ENCODE measurements around the gene RNF212B. TPM values are rescaled to one million over a fixed set of nuclear protein-coding genes. Genes with fewer than 3 reads are reported as not detected.

Gene RNF212B
- total and polyA plus RNA-seq, 9 donors, result 0.52 TPM; not detected in 8

DNA sequence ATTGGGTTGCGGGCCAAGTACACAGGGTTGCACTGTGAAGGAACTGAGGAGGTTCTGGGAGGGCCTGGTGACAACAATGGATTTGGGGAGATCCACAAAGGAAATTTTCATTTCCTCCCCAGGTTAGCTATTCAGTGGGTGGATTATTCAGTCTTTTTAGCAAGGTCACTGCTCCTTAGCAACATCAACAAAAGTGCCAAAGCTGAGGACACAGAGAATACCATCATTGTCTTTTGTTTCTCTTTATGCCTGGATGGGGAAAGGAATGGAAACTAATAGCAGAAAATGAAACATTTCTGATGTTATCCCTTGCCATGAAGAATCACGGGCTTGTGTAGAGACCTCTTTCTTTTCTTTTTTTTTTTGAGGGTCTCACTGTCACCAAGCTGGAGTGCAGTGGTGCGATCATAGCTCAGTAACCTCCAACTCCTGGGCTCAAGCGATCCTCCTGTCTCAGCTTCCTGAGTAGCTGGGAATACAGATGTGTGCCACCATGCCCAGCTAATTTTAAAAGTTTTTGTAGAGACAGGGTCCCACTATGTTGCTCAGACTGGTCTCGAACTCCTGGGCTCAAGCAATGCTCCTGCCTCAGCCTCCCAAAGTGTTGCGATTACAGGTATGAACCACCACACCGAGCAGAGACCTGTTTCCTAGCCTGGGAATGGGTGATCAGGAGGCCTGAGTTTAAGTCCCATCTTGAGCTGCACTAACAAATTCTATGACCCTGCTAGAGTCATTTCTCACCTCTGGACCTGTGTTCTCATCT is 58.5 kb downstream of the RNF212B start:
- 90% methylated on average over 4 of the region's 7 CpGs for WGBS (ENCODE audit: insufficient coverage)
- Histone ChIP-seq H3K4me1 (ENCODE audit: control insufficient read depth, insufficient read depth, low read length) (peaks cover 16% of the 10 kb centered on the region), H3K9me3 (replicated peaks; ENCODE audit: control insufficient read depth, low read depth, low read length) (no peaks in the 10 kb centered on the region), H3K36me3 (ENCODE audit: control insufficient read depth, insufficient read depth, low read length) (peaks cover 25% of the 10 kb centered on the region), H3K27ac (ENCODE audit: low read length) (no peak overlapping the region), H3K4me3 (ENCODE audit: low read length) (no peak overlapping the region), H3K27me3 (ENCODE audit: control insufficient read depth, insufficient read depth, low read length) (peaks cover 9% of the 10 kb centered on the region)
- no peak for DNase-seq

GRCh38 chr14:23297096-23297495 is 59.4 kb downstream of the RNF212B start:
- DNase-seq, result no peak
- peaks cover 16% of the 10 kb centered on the region for H3K4me1 ChIP-seq (ENCODE audit: control insufficient read depth, insufficient read depth, low read length)
- WGBS (ENCODE audit: insufficient coverage), result 80% methylated on average over 7 of the region's 7 CpGs
- H3K27me3 ChIP-seq (ENCODE audit: control insufficient read depth, insufficient read depth, low read length), result peaks cover 9% of the 10 kb centered on the region
- H3K27ac ChIP-seq (ENCODE audit: low read length), result no peak overlapping the region
- H3K9me3 ChIP-seq (replicated peaks; ENCODE audit: control insufficient read depth, low read depth, low read length), result no peaks in the 10 kb centered on the region
- no peak overlapping the region for H3K4me3 ChIP-seq (ENCODE audit: low read length)
- H3K36me3 ChIP-seq (ENCODE audit: control insufficient read depth, insufficient read depth, low read length), result peaks cover 25% of the 10 kb centered on the region

DNA sequence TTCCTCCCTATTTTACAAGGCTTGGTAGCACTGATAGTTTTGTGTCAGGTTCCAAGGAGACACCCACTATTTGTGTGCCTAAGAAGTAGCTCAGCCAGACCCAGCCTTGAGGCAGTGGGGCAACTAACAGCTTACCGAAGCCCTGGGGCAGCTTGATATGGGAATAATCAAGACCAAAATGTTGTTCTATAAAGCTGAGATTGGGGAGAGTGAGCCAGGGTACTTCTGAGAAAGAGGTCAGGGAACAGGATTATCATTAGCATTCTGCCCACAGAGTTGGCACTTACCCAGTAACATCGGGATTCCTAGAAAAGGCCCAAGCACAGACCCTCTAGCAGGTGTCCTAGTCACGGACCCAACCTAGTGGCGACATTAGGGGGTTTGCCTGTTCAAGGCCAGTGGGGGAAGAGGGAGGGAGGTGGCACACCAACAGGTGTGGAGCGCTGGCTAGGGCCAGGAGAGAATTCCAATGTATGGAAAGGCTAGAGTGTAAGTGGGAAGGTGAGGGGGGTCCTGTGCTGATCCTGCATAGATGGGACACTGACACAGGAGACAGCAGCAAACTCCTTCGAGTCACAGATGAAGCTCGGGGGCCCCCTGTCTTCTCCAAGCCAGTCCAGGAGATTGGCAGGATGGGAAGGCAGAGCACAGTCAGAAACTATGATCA is 60.0 kb downstream of the RNF212B start:
- peaks cover 18% of the 10 kb centered on the region for H3K4me1 ChIP-seq (ENCODE audit: control insufficient read depth, insufficient read depth, low read length)
- WGBS (ENCODE audit: insufficient coverage), result 88% methylated on average over 5 of the region's 7 CpGs
- H3K9me3 ChIP-seq (replicated peaks; ENCODE audit: control insufficient read depth, low read depth, low read length), result no peaks in the 10 kb centered on the region
- H3K36me3 ChIP-seq (ENCODE audit: control insufficient read depth, insufficient read depth, low read length), result peaks cover 25% of the 10 kb centered on the region
- no peak overlapping the region for H3K27ac ChIP-seq (ENCODE audit: low read length)
- no peak for DNase-seq
- H3K27me3 ChIP-seq (ENCODE audit: control insufficient read depth, insufficient read depth, low read length), result peaks cover 6% of the 10 kb centered on the region
- no peak overlapping the region for H3K4me3 ChIP-seq (ENCODE audit: low read length)

DNA sequence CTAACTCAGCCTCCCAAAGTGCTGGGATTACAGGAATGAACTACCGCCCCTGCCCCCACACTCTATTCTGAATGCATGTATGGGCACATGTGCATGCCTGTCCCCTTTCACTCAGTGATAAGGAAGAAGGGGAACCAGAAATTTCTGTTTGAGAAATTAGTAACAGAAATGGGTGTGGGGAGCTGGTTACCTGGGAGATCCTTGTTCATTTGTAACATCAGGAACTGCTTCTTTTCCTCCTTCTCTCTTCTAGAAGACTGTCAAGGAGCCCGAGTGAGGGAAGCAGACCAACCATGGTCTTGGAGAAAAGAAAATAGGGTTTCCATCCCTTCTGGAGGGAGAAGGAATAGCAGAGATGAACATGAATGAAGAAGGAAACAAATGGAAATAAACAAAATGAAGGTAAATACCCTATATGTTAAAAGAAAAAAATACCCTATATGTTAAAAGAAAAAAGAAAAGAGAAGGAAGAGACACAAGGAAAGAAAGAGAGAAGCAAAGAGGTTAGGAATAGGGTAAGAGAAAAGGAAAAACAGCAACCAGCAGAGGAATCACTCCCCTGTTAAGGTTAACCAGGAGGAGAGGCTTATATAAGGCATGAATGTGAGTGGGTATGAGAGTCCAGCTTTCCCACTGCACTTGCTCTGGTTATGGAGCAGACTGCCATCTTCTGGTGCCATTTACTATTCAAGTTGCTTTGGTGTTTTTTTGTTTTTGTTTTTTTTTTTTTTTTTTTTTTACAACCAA is 61.6 kb downstream of the RNF212B start:
- peak; percentile 52 for DNase-seq
- H3K27ac ChIP-seq (ENCODE audit: low read length), result no peak overlapping the region
- H3K4me3 ChIP-seq (ENCODE audit: low read length), result no peak overlapping the region
- H3K4me1 ChIP-seq (ENCODE audit: control insufficient read depth, insufficient read depth, low read length), result peaks cover 24% of the 10 kb centered on the region
- H3K36me3 ChIP-seq (ENCODE audit: control insufficient read depth, insufficient read depth, low read length), result peaks cover 25% of the 10 kb centered on the region
- H3K27me3 ChIP-seq (ENCODE audit: control insufficient read depth, insufficient read depth, low read length), result no peaks in the 10 kb centered on the region
- no CpG with 5 or more reads among the region's 2 CpGs for WGBS (ENCODE audit: insufficient coverage)
- no peaks in the 10 kb centered on the region for H3K9me3 ChIP-seq (replicated peaks; ENCODE audit: control insufficient read depth, low read depth, low read length)

DNA sequence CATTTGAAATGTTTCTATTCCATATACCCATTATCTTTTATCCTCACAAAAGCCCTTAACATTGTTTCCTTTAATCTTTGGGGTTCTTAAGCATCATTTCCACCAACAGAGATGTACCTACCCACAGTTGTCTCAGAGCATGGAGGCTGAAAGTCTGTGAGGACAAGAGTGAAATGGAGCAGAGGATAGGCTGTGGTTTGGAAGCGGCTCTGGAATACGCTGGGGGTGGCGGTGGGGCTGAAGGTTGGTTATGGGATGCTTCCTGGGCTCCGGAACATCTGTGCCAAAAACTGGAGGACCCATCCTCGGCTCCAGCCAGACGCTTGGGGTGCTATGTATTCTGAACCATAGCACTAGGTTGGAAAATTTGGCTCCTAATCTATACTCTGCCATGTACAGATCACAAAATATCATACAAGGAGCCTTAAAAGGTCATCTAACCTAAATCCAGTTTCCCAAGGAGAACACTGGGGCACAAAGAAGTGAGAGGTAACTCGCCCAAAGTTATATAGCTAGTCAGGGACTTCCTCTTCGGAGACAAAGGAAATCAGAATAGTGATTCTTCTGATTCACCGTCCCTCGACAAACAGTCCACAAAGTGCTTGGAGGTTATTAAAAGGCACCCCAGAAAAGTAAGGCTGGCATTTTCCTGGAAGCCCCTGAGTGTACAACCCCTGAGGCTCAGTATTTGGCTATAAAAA is 62.4 kb downstream of the RNF212B start:
- Histone ChIP-seq H3K4me1 (ENCODE audit: control insufficient read depth, insufficient read depth, low read length) (peaks cover 19% of the 10 kb centered on the region), H3K36me3 (ENCODE audit: control insufficient read depth, insufficient read depth, low read length) (peaks cover 25% of the 10 kb centered on the region), H3K9me3 (replicated peaks; ENCODE audit: control insufficient read depth, low read depth, low read length) (no peaks in the 10 kb centered on the region), H3K27me3 (ENCODE audit: control insufficient read depth, insufficient read depth, low read length) (no peaks in the 10 kb centered on the region), H3K27ac (ENCODE audit: low read length) (peak overlapping the region; percentile 99), H3K4me3 (ENCODE audit: low read length) (peak overlapping the region; percentile 79)
- WGBS (ENCODE audit: insufficient coverage), result 60% methylated on average over 4 of the region's 10 CpGs
- no peak for DNase-seq

GRCh38 chr14:23300687-23301223 is 63.0 kb downstream of the RNF212B start:
- peak; percentile 55 for DNase-seq
- peaks cover 25% of the 10 kb centered on the region for H3K36me3 ChIP-seq (ENCODE audit: control insufficient read depth, insufficient read depth, low read length)
- peak overlapping the region; percentile 79 for H3K4me3 ChIP-seq (ENCODE audit: low read length)
- 6% methylated on average over 7 of the region's 13 CpGs for WGBS (ENCODE audit: insufficient coverage)
- no peaks in the 10 kb centered on the region for H3K27me3 ChIP-seq (ENCODE audit: control insufficient read depth, insufficient read depth, low read length)
- peaks cover 19% of the 10 kb centered on the region for H3K4me1 ChIP-seq (ENCODE audit: control insufficient read depth, insufficient read depth, low read length)
- no peaks in the 10 kb centered on the region for H3K9me3 ChIP-seq (replicated peaks; ENCODE audit: control insufficient read depth, low read depth, low read length)
- peak overlapping the region; percentile 99 for H3K27ac ChIP-seq (ENCODE audit: low read length)

DNA sequence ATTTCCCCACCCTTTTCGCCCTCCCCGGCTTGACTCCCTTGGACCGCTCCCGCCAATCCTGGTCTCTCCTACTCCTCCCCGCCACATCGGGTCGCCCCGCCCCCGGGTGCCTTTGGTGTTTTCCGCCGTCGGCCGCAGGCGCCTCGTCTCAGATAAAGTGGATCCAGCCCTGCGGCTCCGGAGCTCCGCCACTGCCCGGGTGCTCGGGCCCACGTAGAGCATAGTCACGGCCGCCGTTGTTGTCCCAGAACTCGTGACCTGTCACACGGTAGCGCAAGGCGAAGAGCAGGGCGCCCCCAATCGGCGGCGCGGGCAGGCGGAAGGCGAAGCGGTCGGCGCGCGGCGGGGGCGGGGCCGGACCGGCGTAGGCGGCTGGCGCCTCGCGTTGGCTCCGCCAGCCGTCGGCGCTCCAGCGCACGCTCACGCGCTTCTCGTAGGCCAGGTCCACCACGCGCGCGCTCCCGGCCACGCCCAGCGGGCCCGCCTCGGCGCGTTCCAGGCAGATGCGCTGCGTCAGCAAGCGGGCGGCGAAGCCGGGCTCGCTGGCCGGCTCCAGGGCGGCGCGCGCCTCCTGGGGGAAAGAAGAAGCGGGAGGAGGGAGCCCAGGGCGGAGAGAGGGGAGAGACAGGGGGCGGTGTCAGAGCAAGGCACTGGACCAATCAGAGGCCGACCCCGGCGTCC is 63.7 kb downstream of the RNF212B start:
- H3K27ac ChIP-seq (ENCODE audit: low read length), result peak overlapping the region; percentile 99
- DNase-seq, result peak; percentile 100
- no peaks in the 10 kb centered on the region for H3K9me3 ChIP-seq (replicated peaks; ENCODE audit: control insufficient read depth, low read depth, low read length)
- H3K4me3 ChIP-seq (ENCODE audit: low read length), result peak overlapping the region; percentile 79
- peaks cover 25% of the 10 kb centered on the region for H3K36me3 ChIP-seq (ENCODE audit: control insufficient read depth, insufficient read depth, low read length)
- no peaks in the 10 kb centered on the region for H3K27me3 ChIP-seq (ENCODE audit: control insufficient read depth, insufficient read depth, low read length)
- peaks cover 25% of the 10 kb centered on the region for H3K4me1 ChIP-seq (ENCODE audit: control insufficient read depth, insufficient read depth, low read length)
- under 1% methylated on average over 87 of the region's 87 CpGs for WGBS (ENCODE audit: insufficient coverage)

GRCh38 chr14:23301969-23302289 is 64.2 kb downstream of the RNF212B start:
- Histone ChIP-seq H3K27ac (ENCODE audit: low read length) (peak overlapping the region; percentile 96), H3K4me3 (ENCODE audit: low read length) (peak overlapping the region; percentile 76), H3K27me3 (ENCODE audit: control insufficient read depth, insufficient read depth, low read length) (no peaks in the 10 kb centered on the region), H3K9me3 (replicated peaks; ENCODE audit: control insufficient read depth, low read depth, low read length) (no peaks in the 10 kb centered on the region), H3K4me1 (ENCODE audit: control insufficient read depth, insufficient read depth, low read length) (peaks cover 26% of the 10 kb centered on the region), H3K36me3 (ENCODE audit: control insufficient read depth, insufficient read depth, low read length) (peaks cover 24% of the 10 kb centered on the region)
- WGBS (ENCODE audit: insufficient coverage), result under 1% methylated on average over 25 of the region's 25 CpGs
- DNase-seq, result no peak

All from muscle of leg (tissue), 11 donors.